HG02943 (cell line): Measurements from ENCODE around the gene NPAS4.
"Not testable (repeated sequence)": the region's sequence is repeated elsewhere in the genome, so short reads cannot be mapped to it uniquely, and the experiment has no call there.

Source experiments
- ATAC-seq: cut with Tn5 transposase; IDR thresholded peaks from one replicate; pipeline ENCODE4 v1.9.1; 2021; ENCODE audit warnings: mild to moderate bottlenecking, low read depth, moderate library complexity; ENCODE audit not compliant: unreplicated experiment

NPAS4 gene

GRCh38 chr11:66450560-66450959 is 29.7 kb downstream of the NPAS4 start:
- ATAC-seq: no peak

- ATAC-seq: no peak
Measured at GRCh38 chr11:66451663-66452062, 30.8 kb downstream of the NPAS4 start.

GRCh38 chr11:66454247-66454646 is 33.4 kb downstream of the NPAS4 start:
- no peak for ATAC-seq

- ATAC-seq: no peak
Measured at GRCh38 chr11:66454828-66455227, 34.0 kb downstream of the NPAS4 start.

- ATAC-seq: no peak
Measured at GRCh38 chr11:66457826-66458225, 37.0 kb downstream of the NPAS4 start.

DNA sequence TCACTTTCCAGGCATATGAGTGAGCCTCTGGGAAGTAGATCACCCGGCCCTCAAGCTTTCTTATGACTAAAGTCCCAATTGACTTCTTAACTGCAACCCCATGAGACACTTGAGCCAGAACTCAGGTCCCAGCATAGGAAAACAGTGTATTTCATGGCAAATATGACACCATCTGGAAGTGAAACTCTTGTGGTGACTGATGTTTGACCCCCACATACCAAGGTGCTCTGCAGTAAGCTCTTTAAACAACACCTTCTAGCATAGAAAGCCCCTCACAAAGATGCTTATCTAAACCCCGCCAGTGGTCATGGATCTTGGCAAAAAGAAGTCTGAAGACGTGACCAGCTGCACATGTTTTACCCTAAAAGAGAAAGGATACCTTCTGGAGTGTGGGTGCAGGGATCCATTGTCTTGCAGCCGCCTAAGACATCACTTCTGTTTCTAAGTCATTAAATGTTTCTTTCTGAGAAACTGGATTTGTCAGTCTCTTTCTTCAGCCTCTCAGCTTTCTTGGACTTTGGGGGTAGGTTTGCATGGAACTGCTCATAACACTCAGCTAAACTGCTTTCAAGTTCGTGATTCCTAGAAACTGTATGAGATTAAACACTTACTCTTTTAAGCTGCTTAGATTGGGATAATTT is 38.4 kb downstream of the NPAS4 start:
- no peak for ATAC-seq

GRCh38 chr11:66462010-66462409 is 41.2 kb downstream of the NPAS4 start:
- no peak for ATAC-seq

- no peak for ATAC-seq
Measured at GRCh38 chr11:66462911-66463310, 42.1 kb downstream of the NPAS4 start.

DNA sequence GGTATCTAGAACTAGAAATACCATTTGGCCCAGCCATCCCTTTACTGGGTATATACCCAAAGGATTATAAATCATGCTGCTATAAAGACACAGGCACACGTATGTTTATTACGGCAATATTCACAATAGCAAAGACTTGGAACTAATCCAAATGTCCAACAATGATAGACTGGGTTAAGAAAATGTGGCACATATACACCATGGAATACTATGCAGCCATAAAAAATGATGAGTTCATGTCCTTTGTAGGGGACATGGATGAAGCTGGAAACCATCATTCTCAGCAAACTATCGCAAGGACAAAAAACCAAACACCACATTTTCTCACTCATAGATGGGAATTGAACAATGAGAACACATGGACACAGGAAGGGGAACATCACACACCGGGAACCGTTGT is 43.3 kb downstream of the NPAS4 start:
- ATAC-seq: not testable (repeated sequence)

DNA sequence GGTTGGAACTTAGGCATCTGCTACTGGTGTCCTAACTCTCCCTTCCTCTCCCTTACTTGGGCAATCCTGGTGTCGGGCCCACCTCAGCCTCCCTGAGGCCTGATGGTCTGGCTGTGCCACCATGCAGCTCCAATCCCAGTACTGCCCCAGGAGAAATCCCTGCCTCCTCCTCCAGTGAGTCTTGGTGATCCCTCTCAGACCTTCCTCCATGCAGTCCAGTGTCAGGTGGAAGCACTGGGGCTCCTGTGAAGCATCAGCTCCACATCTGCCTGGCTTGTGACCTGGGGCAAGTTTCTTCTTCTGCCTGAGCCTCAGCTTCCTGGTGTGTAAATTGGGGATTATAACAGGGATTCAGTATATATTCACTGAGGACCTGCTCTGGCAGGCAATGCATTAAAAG is 44.1 kb downstream of the NPAS4 start:
- ATAC-seq: no peak

DNA sequence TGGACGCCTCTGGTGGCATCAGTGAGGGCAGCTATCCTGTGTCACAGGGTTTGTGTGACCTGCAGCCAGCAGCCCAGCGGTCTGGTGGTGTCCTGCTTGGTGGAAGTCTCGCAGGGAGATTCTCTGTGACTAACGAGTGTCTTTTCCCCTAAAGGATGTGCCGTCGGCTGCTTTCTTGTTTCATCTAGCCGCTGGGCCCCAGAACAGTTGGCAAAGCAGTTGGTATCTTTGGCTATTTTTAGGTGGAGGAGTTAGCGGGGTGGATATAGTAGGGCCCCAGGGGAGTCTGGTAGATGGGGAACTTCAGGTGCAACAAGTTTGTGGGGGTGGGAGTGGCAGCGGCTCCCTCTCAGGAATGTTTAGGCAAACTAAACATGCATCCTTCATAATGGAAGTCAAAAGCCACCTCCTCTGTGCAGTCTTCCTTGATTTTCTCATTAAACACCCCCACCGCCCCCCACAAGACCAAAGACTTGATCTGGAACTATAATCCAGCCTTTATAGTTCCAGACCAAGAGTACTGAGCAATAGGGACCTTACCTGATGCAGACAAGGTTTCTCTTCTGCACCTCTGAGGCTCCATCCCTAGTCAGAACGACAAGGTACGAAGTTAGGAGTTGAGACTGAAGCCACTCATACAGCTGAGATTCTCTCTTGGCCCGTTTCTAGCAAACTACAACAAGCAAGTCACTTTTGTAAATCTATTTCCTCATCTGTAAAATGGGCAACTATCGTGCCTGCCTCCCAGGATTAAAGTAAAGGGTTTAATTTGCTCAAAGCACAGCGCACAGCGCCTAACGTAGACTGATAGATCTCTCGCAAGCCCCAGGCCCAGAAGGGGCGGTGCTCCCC is 44.8 kb downstream of the NPAS4 start:
- ATAC-seq: no peak

GRCh38 chr11:66466225-66467033 is 45.6 kb downstream of the NPAS4 start, which contains the start of gene PELI3:
Gene PELI3 (plus strand): TSS chr11:66466905. CDS start chr11:66468129, 1,224 bp downstream.
- ATAC-seq: peak; percentile 63

GRCh38 chr11:66467034-66467659 is 46.3 kb downstream of the NPAS4 start:
- ATAC-seq: peak; percentile 17

DNA sequence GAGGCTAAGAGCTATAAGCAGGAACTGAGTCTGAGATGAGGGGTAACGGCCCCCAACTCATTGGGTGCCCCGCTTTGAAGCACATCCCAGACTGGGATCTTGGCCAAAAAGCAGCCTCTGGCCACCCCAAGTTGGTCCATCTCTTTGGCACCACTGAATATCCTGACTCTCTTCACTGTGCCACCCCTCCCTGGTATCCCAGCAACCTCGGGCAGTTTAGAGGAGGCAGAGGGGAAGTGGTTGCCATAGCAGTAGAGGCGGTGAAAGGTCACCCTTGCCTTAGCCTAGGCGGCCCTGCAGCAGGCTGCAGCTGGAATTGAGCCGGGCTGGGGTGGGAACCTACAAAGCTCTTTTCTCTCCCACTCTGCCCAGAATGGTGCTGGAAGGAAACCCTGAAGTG is 46.9 kb downstream of the NPAS4 start:
- ATAC-seq: no peak

DNA sequence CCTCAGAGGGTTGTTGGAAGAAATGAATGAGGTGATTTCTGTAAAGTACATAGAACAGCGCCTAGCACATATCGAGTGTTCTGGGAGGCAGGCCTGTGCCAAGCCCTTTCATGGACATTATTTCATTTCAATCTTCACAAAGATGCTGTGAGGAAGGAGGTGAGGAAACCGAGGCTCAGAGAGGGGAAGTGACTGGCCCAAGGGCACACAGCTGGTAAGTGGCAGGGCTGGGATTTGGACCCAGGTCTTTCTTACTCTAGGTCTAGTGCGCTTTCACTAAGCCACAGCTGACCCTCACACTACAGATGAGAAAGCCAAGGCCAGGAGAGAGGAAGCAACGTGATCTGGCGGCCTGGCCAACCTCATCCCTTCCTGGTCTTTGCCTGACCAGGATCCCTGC is 47.9 kb downstream of the NPAS4 start:
- ATAC-seq: no peak

DNA sequence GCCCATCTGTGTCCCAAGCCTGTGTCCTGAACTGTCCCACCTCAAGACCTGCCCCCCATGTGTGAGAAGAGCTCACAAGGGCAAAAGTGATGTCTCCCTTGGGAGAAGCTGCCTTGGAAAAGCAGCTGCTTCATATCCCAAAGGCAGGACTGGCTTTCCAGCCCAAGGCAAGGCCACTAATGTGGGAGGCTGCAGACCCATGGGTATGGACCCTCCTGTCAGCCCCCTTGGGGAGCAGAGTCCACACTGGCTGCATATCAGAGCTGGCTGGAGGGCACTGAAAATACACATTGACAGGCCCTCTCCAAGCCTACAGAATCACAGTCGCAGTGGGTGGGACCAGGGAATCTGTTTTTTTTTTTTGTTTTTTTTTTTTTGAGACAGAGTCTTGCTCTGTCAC is 48.6 kb downstream of the NPAS4 start:
- no peak for ATAC-seq

- no peak for ATAC-seq
Measured at GRCh38 chr11:66470015-66470414, 49.2 kb downstream of the NPAS4 start.

GRCh38 chr11:66471142-66471541 is 50.3 kb downstream of the NPAS4 start:
- ATAC-seq: no peak

DNA sequence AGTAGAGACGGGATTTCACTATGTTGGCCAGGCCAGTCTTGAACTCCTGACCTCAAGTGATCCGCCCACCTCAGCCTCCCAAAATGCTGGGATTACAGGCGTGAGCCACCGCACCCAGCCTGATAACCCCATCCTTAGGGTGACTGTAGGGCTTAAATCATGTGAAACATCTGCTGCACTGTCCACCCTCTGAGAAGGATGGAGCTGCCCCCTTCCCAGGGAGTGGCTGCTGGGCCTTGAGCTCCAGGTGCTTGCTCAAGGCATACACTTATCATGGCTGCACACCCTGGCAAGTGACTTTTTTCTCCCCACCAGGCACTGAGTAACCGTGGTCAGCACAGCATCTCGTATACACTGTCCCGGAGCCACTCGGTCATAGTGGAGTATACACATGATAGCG is 51.2 kb downstream of the NPAS4 start:
- no peak for ATAC-seq

- ATAC-seq: no peak
Measured at GRCh38 chr11:66473167-66473566, 52.3 kb downstream of the NPAS4 start.
